ENCODE measurements around the gene ATRNL1. TPM values are rescaled to one million over a fixed set of nuclear protein-coding genes. Genes with fewer than 3 reads are reported as not detected.

Gene ATRNL1
- total and polyA plus RNA-seq, 2 of the 8 experiments (the other 6 are each of a cell fraction or from before 2014, with no cell fraction given), result 5.1 to 17.6 TPM

GRCh38 chr10:115833119-115833518 is 740.0 kb downstream of the ATRNL1 start (continued):
- TF ChIP-seq CHD7 (IDR thresholded peaks at IDR 0.05; ENCODE audit: insufficient replicate concordance, low read length) (no peak), GABPA (IDR thresholded peaks at IDR 0.05; ENCODE audit: borderline replicate concordance, insufficient read depth, low read length) (no peak), PHF8 (conservative IDR thresholded peaks at IDR 0.05; ENCODE audit: low read depth, low read length) (no peak), ATF3 (IDR thresholded peaks at IDR 0.05; ENCODE audit: insufficient read depth, low read depth, low read length) (no peak), E2F6 (IDR thresholded peaks at IDR 0.05) (no peak), EGR1 (IDR thresholded peaks at IDR 0.05; ENCODE audit: borderline replicate concordance, low read depth, low read length) (no peak), NRF1 (IDR thresholded peaks at IDR 0.05; ENCODE audit: low read depth, low read length) (no peak), EP300 (IDR thresholded peaks at IDR 0.05; ENCODE audit: borderline replicate concordance in 1 of 2, low read depth in 2 of 2, low read length in 2 of 2) (no peak), SP2 (IDR thresholded peaks at IDR 0.05; ENCODE audit: low read length) (no peak), JUND (IDR thresholded peaks at IDR 0.05; ENCODE audit: low read length) (no peak), BACH1 (IDR thresholded peaks at IDR 0.05; ENCODE audit: low read length) (no peak)

Measured in H1 (cell line).